Heart left ventricle (tissue), 16 donors: ENCODE results near the gene NUP88. TPM values are rescaled to one million over a fixed set of nuclear protein-coding genes. Genes with fewer than 3 reads are reported as not detected.
A peak's percentile ranks its signal among the peaks of the same experiment; 100 is the strongest.
"Not testable (repeated sequence)": the region's sequence is repeated elsewhere in the genome, so short reads cannot be mapped to it uniquely, and the experiment has no call there.

Experiments used
- ATAC-seq, 4 donors: fragments of 200-7000 bp; cut with Tn5 transposase; one replicate each; pipeline ENCODE4 v1.9.1; 2020 to 2022; ENCODE audit warnings: moderate library complexity in 4 of 4, mild to moderate bottlenecking in 3 of 4, moderate number of reproducible peaks in 1 of 4
- DNase-seq, 5 donors: peaks; one replicate each; pipeline ENCODE4 v3.0.0-alpha.2; 2020
- H3K27ac ChIP-seq, 12 donors: fragments of 200-600 bp; sonication (generic) in 4 of 12; one replicate each; pipeline versions ENCODE4 v1.5.0 to v1.8.0; 2016 to 2022; ENCODE audit warnings: mild to moderate bottlenecking in 2 of 12
- H3K27me3 ChIP-seq, 9 donors: fragments of 200-600 bp; sonication (generic) in 2 of 9; one replicate each; pipeline versions ENCODE4 v1.5.1 to v1.8.0; 2016 to 2022; ENCODE audit warnings: mild to moderate bottlenecking in 3 of 9
- H3K36me3 ChIP-seq, 9 donors: fragments of 200-600 bp; sonication (generic) in 2 of 9; one replicate each; pipeline versions ENCODE4 v1.5.0 to v1.8.0; 2018 to 2022; ENCODE audit warnings: mild to moderate bottlenecking in 2 of 9
- H3K4me1 ChIP-seq, 12 donors: fragments of 200-600 bp; sonication (generic) in 4 of 12; one replicate each; pipeline versions ENCODE4 v1.5.0 to v1.8.0; 2016 to 2022; ENCODE audit warnings: mild to moderate bottlenecking in 3 of 12
- H3K4me3 ChIP-seq, 12 donors: fragments of 200-600 bp; sonication (generic) in 4 of 12; one replicate each; pipeline versions ENCODE4 v1.5.0 to v1.8.0; 2017 to 2022; ENCODE audit warnings: mild to moderate bottlenecking in 9 of 12, moderate library complexity in 4 of 12
- H3K9me3 ChIP-seq, 12 donors: fragments of 200-600 bp; sonication (generic) in 4 of 12; one replicate each; pipeline versions ENCODE4 v1.5.0 to v1.8.0; 2016 to 2022; ENCODE audit warnings: mild to moderate bottlenecking in 1 of 12
- CTCF ChIP-seq, 12 donors: fragments of 200-600 bp; sonication (generic) in 4 of 12; IDR thresholded peaks; one replicate each; pipeline versions ENCODE4 v1.5.0 to v1.8.0; 2018 to 2022; ENCODE audit warnings: antibody characterized with exemption in 12 of 12, mild to moderate bottlenecking in 5 of 12
- POLR2A ChIP-seq, 2 donors: fragments of 450-650 bp; IDR thresholded peaks; one replicate each; pipeline ENCODE4 v1.6.1; 2017; ENCODE audit warnings: antibody characterized with exemption in 2 of 2, mild to moderate bottlenecking in 2 of 2, moderate library complexity in 2 of 2
- WGBS, 4 donors: extraction: QIAGEN DNeasy Blood & Tissue Kit in 2 of 4; methylation state at CpG; one replicate each; pipeline versions ENCODE4 v1.1.5 to v1.1.7; 2013 to 2018; 5-methylcytosine and 5-hydroxymethylcytosine counted together
- intact Hi-C, 10 donors: fragments of 100-400 bp; cut with DNase I; formaldehyde crosslinking; loops; one replicate each; pipeline versions ENCODE4 v1.11.1 to v1.14.2; 2022
- polyA plus RNA-seq, 2 donors: library from polyadenylated mRNA; stranded (reverse); fragments of 200-250 nt; gene quantifications; one replicate each; pipeline ENCODE4 v1.2.3, GENCODE V29; 2013
- total RNA-seq, 9 donors: library from RNA; depleted of rRNA in 2 of 9; stranded (reverse); fragments of >200 nt in 2 of 9; fragmentation: NEBNext Ultra II Directional in 3 of 9; extraction: Animal tissue kit (Norgen Biotek cat#: 25700) in 3 of 9; gene quantifications; one replicate each; pipeline versions ENCODE4 v1.1.0 to v1.2.4, GENCODE V29; 2016 to 2023
- donor health status: ischemic (EF 13 %, LVEDD 7.1; RV severe dilation, severe dysfunction).
- donor health status: healthy with polysubstance abuse.
- donor health status: DM: no; HTN: yes; CAD: no.
- donor health status: DM: no; HTN: no; CAD: no.
- donor health status: ischemic (EF 25% LVEDD 6.9; RV normal size, moderate dysfunction).
- donor health status: ischemic (EF 25% LVEDD 5.7; RV mildly dilated, moderate dysfunction).
- donor health status: healthy.
- donor health status: DM: yes; HTN: yes; CAD: no.
- donor health status: ischemic (EF 35%, LVEDD 5.7; RV mildly dilated, moderate dysfunction).
- donor health status: nonischemic (EF 11% LVEDD 7.7; RV severe dilation, severe dysfunction).
- donor health status: DM: yes; HTN: yes; CAD: no.
- donor health status: PGD.
- donor health status: ischemic (EF 29% LVEDD 5.4; RV normal size, mild dysfunction).
- donor health status: nonischemic (EF 23%, LVEDD 6.1; RV moderate dilation, normal function).

NUP88 gene
- total and polyA plus RNA-seq, 11 donors: 27.5 to 69.6 (median 40.6) TPM

- intact Hi-C loops: loop anchor here in 2 of 10 donors (1.0 to 2.0 kb wide), 2 partner anchors 19 to 190 kb away; partner anchors contain the start of gene RPAIN (in 1 of the 2)
- no peak for DNase-seq
- H3K36me3 ChIP-seq: peaks cover 3 to 61% (median 46%) of the 10 kb centered on the region in 9 donors
- peaks cover 0 to 31% (median 13%) of the 10 kb centered on the region in 12 donors for H3K4me1 ChIP-seq
- TF ChIP-seq CTCF (IDR thresholded peaks at IDR 0.05) (peak in 3 of 12 donors; percentile 1 to 34 (median 19)), POLR2A (IDR thresholded peaks at IDR 0.05) (no peak)
- 12 to 21% (median 17%) methylated on average over 1 of the region's 1 CpG for WGBS, 4 donors
- no peaks in the 10 kb centered on the region for H3K9me3 ChIP-seq
- H3K4me3 ChIP-seq: peak overlapping the region in 10 of 12 donors; percentile 60 to 100 (median 82)
- H3K27me3 ChIP-seq: no peaks in the 10 kb centered on the region
- peak overlapping the region; percentile 35 to 86 (median 74) for H3K27ac ChIP-seq
- ATAC-seq: no peak
These were observed 19.9 kb upstream of the NUP88 start for GRCh38 chr17:5439446-5439764.

- DNase-seq (peak; percentile 90 to 94 (median 92)), ATAC-seq (peak; percentile 92 to 98 (median 96))
- H3K9me3 ChIP-seq: no peaks in the 10 kb centered on the region
- H3K4me1 ChIP-seq: peaks cover 0 to 31% (median 13%) of the 10 kb centered on the region in 12 donors
- TF ChIP-seq POLR2A (IDR thresholded peaks at IDR 0.05) (peak in 1 of 2 donors; percentile 78), CTCF (IDR thresholded peaks at IDR 0.05) (peak in 11 of 12 donors; percentile 99 to 100 (median 100))
- 0 to 1% (median 0%) methylated on average over 47 to 75 of the region's 75 CpGs for WGBS, 4 donors
- intact Hi-C loops: loop anchor here in 2 of 10 donors (1.0 to 2.0 kb wide), 2 partner anchors 18 to 190 kb away; partner anchors contain the start of gene RPAIN (in 1 of the 2)
- H3K36me3 ChIP-seq: peaks cover 3 to 61% (median 46%) of the 10 kb centered on the region in 9 donors
- peak within 1 kb of the TSS; percentile 60 to 100 (median 82) for H3K4me3 ChIP-seq
- peak within 1 kb of the TSS; percentile 35 to 86 (median 76) for H3K27ac ChIP-seq
- H3K27me3 ChIP-seq: no peaks in the 10 kb centered on the region
These were observed 19.4 kb upstream of the NUP88 start, which contains the start of gene C1QBP for GRCh38 chr17:5438716-5439445. TSS of gene C1QBP (minus strand) at chr17:5439155. CDS start at chr17:5439073, 82 bp downstream.

GRCh38 chr17:5437721-5438317 lies 18.4 kb upstream of the NUP88 start:
- 57 to 63% (median 62%) methylated on average over 5 of the region's 5 CpGs for WGBS, 4 donors
- DNase-seq (no peak), ATAC-seq (no peak)
- no peaks in the 10 kb centered on the region for H3K27me3 ChIP-seq
- H3K36me3 ChIP-seq: peaks cover 3 to 63% (median 49%) of the 10 kb centered on the region in 9 donors
- H3K4me1 ChIP-seq: peaks cover 0 to 38% (median 16%) of the 10 kb centered on the region in 12 donors
- H3K4me3 ChIP-seq: peak overlapping the region in 10 of 12 donors; percentile 60 to 95 (median 82)
- H3K27ac ChIP-seq: peak overlapping the region in 4 of 12 donors; percentile 74 to 86 (median 81)
- no peak for TF ChIP-seq POLR2A (IDR thresholded peaks at IDR 0.05)
- no peak for TF ChIP-seq CTCF (IDR thresholded peaks at IDR 0.05)
- H3K9me3 ChIP-seq: no peaks in the 10 kb centered on the region
- intact Hi-C loops: loop anchor here in 1 of 10 donors (2.0 kb wide), 1 partner anchor 17 kb away; the partner anchor contains the start of gene RPAIN

- DNase-seq, H3K9me3 ChIP-seq, H3K27ac ChIP-seq, H3K4me3 ChIP-seq, H3K27me3 ChIP-seq, ATAC-seq, intact Hi-C loops: not testable (repeated sequence)
- WGBS, 4 donors: 90 to 93% (median 91%) methylated on average over 9 to 12 of the region's 12 CpGs
- Histone ChIP-seq H3K36me3 (peaks cover 0 to 70% (median 63%) of the 10 kb centered on the region in 9 donors), H3K4me1 (peaks cover 0 to 38% (median 16%) of the 10 kb centered on the region in 12 donors)
These were observed 16.4 kb upstream of the NUP88 start for GRCh38 chr17:5435781-5436315.
